ENCODE data around the gene UAP1L1. TPM values are rescaled to one million over a fixed set of nuclear protein-coding genes. Genes with fewer than 3 reads are reported as not detected.
"Not testable (repeated sequence)": the region's sequence is repeated elsewhere in the genome, so short reads cannot be mapped to it uniquely, and the experiment has no call there.

The UAP1L1 gene
- total and polyA plus RNA-seq, 2 experiments from 2014 or later: 2.5 to 8.1 TPM

GRCh38 chr9:137123952-137124462 is 46.7 kb downstream of the UAP1L1 start:
- H3K4me3 Mint-ChIP-seq; H3K36me3 ChIP-seq (ENCODE audit: insufficient read depth); H3F3A ChIP-seq (replicated peaks; ENCODE audit: low read depth); H3K36me3 Mint-ChIP-seq (ENCODE audit: low read depth); H3K4me1 ChIP-seq (ENCODE audit: insufficient read depth); H3K9me2 ChIP-seq (ENCODE audit: insufficient read depth); H2AFZ ChIP-seq; H3K27ac Mint-ChIP-seq; H3K79me2 ChIP-seq (replicated peaks; ENCODE audit: insufficient read depth); H3K27me3 Mint-ChIP-seq (ENCODE audit: insufficient read depth, low read depth, poor library complexity); DNase-seq (ENCODE audit: low spot score); H4K20me1 ChIP-seq (replicated peaks; ENCODE audit: insufficient read depth); H3K9me3 Mint-ChIP-seq; H3K4me3 ChIP-seq; H3K4me2 ChIP-seq; H3K27me3 ChIP-seq (ENCODE audit: insufficient read depth); H3K27ac ChIP-seq (ENCODE audit: low read depth); ATAC-seq: not testable (repeated sequence)
- H3K4me1 Mint-ChIP-seq: peaks cover 15% of the 10 kb centered on the region

- no peaks in the 10 kb centered on the region for H3K9me2 ChIP-seq (ENCODE audit: insufficient read depth)
- Mint-ChIP-seq H3K27ac (no peak overlapping the region), H3K9me3 (no peaks in the 10 kb centered on the region; the same call in 2 of the 3 replicates), H3K4me3 (no peak overlapping the region), H3K36me3 (ENCODE audit: low read depth) (no peaks in the 10 kb centered on the region; the same call in 2 of the 3 replicates), H3K27me3 (ENCODE audit: insufficient read depth, low read depth, poor library complexity) (peaks cover 8% of the 10 kb centered on the region), H3K4me1 (peaks cover 15% of the 10 kb centered on the region)
- H4K20me1 ChIP-seq (replicated peaks; ENCODE audit: insufficient read depth): no peaks in the 10 kb centered on the region; the same call in 1 of the 2 replicates
- H3K4me2 ChIP-seq: no peak overlapping the region
- no peak overlapping the region for H3K27ac ChIP-seq (ENCODE audit: low read depth)
- peaks cover 18% of the 10 kb centered on the region for H3K27me3 ChIP-seq (ENCODE audit: insufficient read depth)
- TF ChIP-seq POLR2AphosphoS5 (IDR thresholded peaks at IDR 0.05; ENCODE audit: low read depth) (no peak), ZNF114 (CRISPR knock-in tag; IDR thresholded peaks at IDR 0.05) (no peak), CREB1 (CRISPR knock-in tag; IDR thresholded peaks at IDR 0.05; ENCODE audit: low read depth) (no peak), EZH2phosphoT487 (IDR thresholded peaks at IDR 0.05; ENCODE audit: unreplicated experiment) (no peak), REST (IDR thresholded peaks at IDR 0.05; ENCODE audit: unreplicated experiment) (no peak), ZNF331 (CRISPR knock-in tag; IDR thresholded peaks at IDR 0.05; ENCODE audit: low read depth) (no peak), EZH2 (IDR thresholded peaks at IDR 0.05; ENCODE audit: low read depth, unreplicated experiment) (no peak), ETS1 (IDR thresholded peaks at IDR 0.05) (no peak), CTCF (conservative IDR thresholded peaks at IDR 0.05; ENCODE audit: low read depth in 2 of 2) (no peak)
- ATAC-seq (no peak), DNase-seq (ENCODE audit: low spot score) (no peak)
- peaks cover 10% of the 10 kb centered on the region; the same call in 1 of the 2 replicates for H3K4me1 ChIP-seq (ENCODE audit: insufficient read depth)
- 0 out of 2 replicates have a peak, but pooled peaks cover 8% of the 10 kb centered on the region for H3K79me2 ChIP-seq (replicated peaks; ENCODE audit: insufficient read depth)
- H3K4me3 ChIP-seq: no peak overlapping the region
- no peaks in the 10 kb centered on the region for H3K36me3 ChIP-seq (ENCODE audit: insufficient read depth)
- peaks cover 8% of the 10 kb centered on the region for H3F3A ChIP-seq (replicated peaks; ENCODE audit: low read depth)
- no peak overlapping the region for H2AFZ ChIP-seq
Observed at GRCh38 chr9:137126786-137127185, 49.5 kb downstream of the UAP1L1 start.

Data from GM23338 (cell line).